Measurements from ENCODE around the gene FBXO38. TPM values are rescaled to one million over a fixed set of nuclear protein-coding genes. Genes with fewer than 3 reads are reported as not detected.

Gene FBXO38
- total and polyA plus RNA-seq, 9 of the 15 experiments (the other 6 are each of a cell fraction or from before 2014, with no cell fraction given) = 7.4 to 39.4 (median 29.3) TPM

- no peak for TF ChIP-seq MNT (conservative IDR thresholded peaks at IDR 0.05)
- no peak for TF ChIP-seq CBX3 (IDR thresholded peaks at IDR 0.05; ENCODE audit: borderline replicate concordance in 1 of 2, low read length in 2 of 2)
Observed at GRCh38 chr5:148484651-148485050, 100.9 kb downstream of the FBXO38 start (continued).

GRCh38 chr5:148486456-148486855 is 102.7 kb downstream of the FBXO38 start:
- Histone ChIP-seq H3K9me3 (replicated peaks; ENCODE audit: control insufficient read depth, insufficient read depth, low read depth, low read length) (no peaks in the 10 kb centered on the region), H3K9me1 (ENCODE audit: control insufficient read depth, insufficient read depth, low read length) (no peaks in the 10 kb centered on the region), H3K27ac (ENCODE audit: extremely low read depth, low read depth, low read length) (no peak overlapping the region), H3K36me3 (ENCODE audit: control insufficient read depth, insufficient read depth, low read length) (no peaks in the 10 kb centered on the region), H3K4me3 (no peak overlapping the region), H3K4me1 (replicated peaks in 1 of 2; ENCODE audit: control insufficient read depth in 2 of 2, insufficient read depth in 2 of 2, low read length in 2 of 2) (peaks cover 0 to 11% of the 10 kb centered on the region in 2 experiments; a peak in 4 of 5 replicates), H2AFZ (ENCODE audit: low read depth, low read length) (no peak overlapping the region), H3K4me2 (ENCODE audit: insufficient read depth, low read length) (no peak overlapping the region), H3K9ac (ENCODE audit: insufficient read depth in 1 of 2, low read depth in 2 of 2, low read length in 2 of 2) (no peak overlapping the region), H4K20me1 (replicated peaks; ENCODE audit: control insufficient read depth, insufficient read depth, low read length) (no peaks in the 10 kb centered on the region; the same call in 1 of the 2 replicates), H3K79me2 (ENCODE audit: control insufficient read depth, insufficient read depth, low read length) (no peaks in the 10 kb centered on the region), H3K27me3 (ENCODE audit: control insufficient read depth in 2 of 2, insufficient read depth in 2 of 2, low read length in 2 of 2) (no peaks in the 10 kb centered on the region)
- ATAC-seq = no peak
- POLR2A ChIA-PET = interaction anchor here (0.6 kb wide), 1 partner anchor 9 kb away, joined by 3 read pairs; no protein-coding TSS in a partner anchor
- no peak for FAIRE-seq
- 2% methylated on average over 3 of the region's 3 CpGs for WGBS (ENCODE audit: insufficient coverage, low coverage, missing lambda C conversion rate)
- BruUV-seq (replicated peaks) = no TSS peak
- CTCF ChIA-PET (ENCODE audit: low intra/inter-chr PET ratio) = no interaction called here
- DNase-seq (ENCODE audit: extremely low read depth in 1 of 4, low spot score in 3 of 4) = no peak
- in situ Hi-C loops (cut with MboI) = no loop called here
- intact Hi-C loops (cut with micrococcal nuclease) = no loop called here
- TF ChIP-seq PPARD (CRISPR knock-in tag; IDR thresholded peaks at IDR 0.05) (no peak), ZNF239 (CRISPR knock-in tag; IDR thresholded peaks at IDR 0.05) (no peak), NFXL1 (CRISPR knock-in tag; IDR thresholded peaks at IDR 0.05) (no peak), ZNF431 (CRISPR knock-in tag; IDR thresholded peaks at IDR 0.05) (no peak), ZNF354B (CRISPR knock-in tag; IDR thresholded peaks at IDR 0.05) (no peak), HEY1 (CRISPR knock-in tag; IDR thresholded peaks at IDR 0.05; ENCODE audit: borderline replicate concordance) (no peak), THRA (IDR thresholded peaks at IDR 0.05) (no peak), TEAD2 (tag; IDR thresholded peaks at IDR 0.05) (no peak), RBM14 (IDR thresholded peaks at IDR 0.05; ENCODE audit: borderline replicate concordance, insufficient read depth, low read depth, low read length) (no peak), SIN3B (IDR thresholded peaks at IDR 0.05; ENCODE audit: low read depth) (no peak), PTRF (tag; IDR thresholded peaks at IDR 0.05) (no peak), FOXM1 (IDR thresholded peaks at IDR 0.05; ENCODE audit: low read depth) (no peak), FOXM1 (CRISPR knock-in tag; IDR thresholded peaks at IDR 0.05; ENCODE audit: low read depth) (no peak), MXD1 (CRISPR knock-in tag; IDR thresholded peaks at IDR 0.05; ENCODE audit: borderline replicate concordance, poor library complexity, severe bottlenecking) (no peak), ZBTB43 (CRISPR knock-in tag; IDR thresholded peaks at IDR 0.05) (no peak), ZNF785 (CRISPR knock-in tag; IDR thresholded peaks at IDR 0.05) (no peak), ZC3H8 (IDR thresholded peaks at IDR 0.05) (no peak)

Measured in K562 (cell line).